Measurements from ENCODE around the gene GNAT1. TPM values are rescaled to one million over a fixed set of nuclear protein-coding genes. Genes with fewer than 3 reads are reported as not detected.

GNAT1 gene
- total and polyA plus RNA-seq, 2 of the 13 experiments (the other 11 are each of a cell fraction or from before 2014, with no cell fraction given): 0.15 TPM; not detected in 1

- no peak for TF ChIP-seq TSC22D2 (CRISPR knock-in tag; IDR thresholded peaks at IDR 0.05; ENCODE audit: borderline replicate concordance)
- 0 out of 2 replicates have a peak, but pooled peaks have one; percentile 0 for TF ChIP-seq ARID5B (CRISPR knock-in tag; IDR thresholded peaks at IDR 0.05)
These were observed 30.7 kb downstream of the GNAT1 start (continued) for GRCh38 chr3:50222169-50222528.

GRCh38 chr3:50224639-50225038, 33.2 kb downstream of the GNAT1 start:
- CTCF ChIA-PET (ENCODE audit: low intra/inter-chr PET ratio, low total read pairs): interaction anchor here (0.8 to 9.0 kb wide), 2 partner anchors 31 to 48 kb away, joined by 3 to 265 read pairs; partner anchors contain the start of gene GNAT1
- Histone ChIP-seq H3K9ac (ENCODE audit: insufficient read depth, low read depth, low read length) (no peak overlapping the region), H2AFZ (ENCODE audit: low read length) (no peak overlapping the region), H3K9me3 (ENCODE audit: low read length) (no peaks in the 10 kb centered on the region), H4K20me1 (ENCODE audit: insufficient read depth, low read length) (no peaks in the 10 kb centered on the region), H3K27me3 (ENCODE audit: control insufficient read depth in 1 of 2, insufficient read depth in 2 of 2, low read length in 2 of 2) (no peaks in the 10 kb centered on the region), H3K79me2 (ENCODE audit: insufficient read depth, low read length) (no peaks in the 10 kb centered on the region), H3K4me2 (ENCODE audit: low read depth, low read length) (peak overlapping the region; percentile 44), H3K36me3 (replicated peaks in 1 of 2; ENCODE audit: control insufficient read depth in 1 of 2, insufficient read depth in 2 of 2, low read length in 2 of 2) (peaks cover 2 to 6% of the 10 kb centered on the region in 2 experiments; a peak in 3 of 5 replicates), H3K27ac (ENCODE audit: extremely low read length, insufficient read depth, low read length) (no peak overlapping the region), H3K4me3 (replicated peaks in 1 of 3; ENCODE audit: insufficient read depth in 1 of 3, low read depth in 2 of 3, low read length in 3 of 3) (peak overlapping the region in 1 of 3 experiments; percentile 40; a peak in 1 of 6 replicates), H3K4me1 (ENCODE audit: insufficient read depth, low read length) (peaks cover 84% of the 10 kb centered on the region)
- ATAC-seq (no peak), DNase-seq (ENCODE audit: low spot score) (no peak), FAIRE-seq (no peak)
- in situ Hi-C loops (cut with HindIII; ENCODE audit: extremely low pct_ligation_motif_present, low pct_unique_long_range_greater_than_20kb) (loop anchor here (5.0 kb wide), 2 partner anchors 32 to 48 kb away; partner anchors contain the start of gene GNAT1), intact Hi-C loops (cut with micrococcal nuclease; ENCODE audit: unreplicated experiment) (loop anchor here (5.0 kb wide), 1 partner anchor 48 kb away; no protein-coding TSS in a partner anchor)
- BruUV-seq (replicated peaks): no TSS peak
- 16% methylated on average over 5 of the region's 5 CpGs for WGBS (ENCODE audit: low lambda C conversion rate)
- POLR2A ChIA-PET: interaction anchor here (0.7 to 7.3 kb wide), 7 partner anchors 11 to 267 kb away, joined by 4 to 117 read pairs (median 5); partner anchors contain the start of gene GNAI2
- TF ChIP-seq FOXC1 (CRISPR knock-in tag; IDR thresholded peaks at IDR 0.05; ENCODE audit: borderline replicate concordance) (0 out of 2 replicates have a peak, but pooled peaks have one; percentile 28), FOXO4 (CRISPR knock-in tag; conservative IDR thresholded peaks at IDR 0.05) (no peak), CHCHD3 (CRISPR knock-in tag; IDR thresholded peaks at IDR 0.05) (no peak), MXI1 (IDR thresholded peaks at IDR 0.05; ENCODE audit: borderline replicate concordance, low read depth, low read length) (no peak), NFYB (CRISPR knock-in tag; IDR thresholded peaks at IDR 0.05) (no peak), CTCF (CRISPR knock-in tag; IDR thresholded peaks at IDR 0.05) (peak; percentile 36), PAXIP1 (CRISPR knock-in tag; conservative IDR thresholded peaks at IDR 0.05) (0 out of 2 replicates have a peak, but pooled peaks have one; percentile 16), ZC3H4 (CRISPR knock-in tag; IDR thresholded peaks at IDR 0.05; ENCODE audit: borderline replicate concordance) (no peak), ZNF350 (CRISPR knock-in tag; IDR thresholded peaks at IDR 0.05; ENCODE audit: borderline replicate concordance, low read depth) (no peak)

All from HepG2 (cell line).